GM19467 (cell line): Measurements from ENCODE around the gene DOCK1.

Experiments
- ATAC-seq: cut with Tn5 transposase; IDR thresholded peaks from one replicate; pipeline ENCODE4 v1.9.1; 2021; ENCODE audit warnings: mild to moderate bottlenecking, moderate library complexity; ENCODE audit not compliant: unreplicated experiment

DOCK1 gene

GRCh38 chr10:127157089-127157488 is 251.9 kb downstream of the DOCK1 start:
- no peak for ATAC-seq

- no peak for ATAC-seq
Measured at GRCh38 chr10:127157506-127158200, 252.4 kb downstream of the DOCK1 start.

GRCh38 chr10:127158662-127159061 is 253.4 kb downstream of the DOCK1 start:
- no peak for ATAC-seq

- no peak for ATAC-seq
Measured at GRCh38 chr10:127159648-127160245, 254.5 kb downstream of the DOCK1 start.

- no peak for ATAC-seq
Measured at GRCh38 chr10:127161482-127161881, 256.3 kb downstream of the DOCK1 start.

GRCh38 chr10:127162841-127163240 is 257.6 kb downstream of the DOCK1 start:
- ATAC-seq: no peak

GRCh38 chr10:127168261-127168660 is 263.0 kb downstream of the DOCK1 start:
- no peak for ATAC-seq

GRCh38 chr10:127174866-127175265 is 269.6 kb downstream of the DOCK1 start:
- ATAC-seq: no peak

- no peak for ATAC-seq
Measured at GRCh38 chr10:127175357-127176110, 270.3 kb downstream of the DOCK1 start.

- ATAC-seq: no peak
Measured at GRCh38 chr10:127176649-127177048, 271.4 kb downstream of the DOCK1 start.

GRCh38 chr10:127179612-127180250 is 274.5 kb downstream of the DOCK1 start:
- ATAC-seq: no peak

- ATAC-seq: no peak
Measured at GRCh38 chr10:127182161-127182560, 276.9 kb downstream of the DOCK1 start.

- no peak for ATAC-seq
Measured at GRCh38 chr10:127184582-127184981, 279.4 kb downstream of the DOCK1 start.

- ATAC-seq: no peak
Measured at GRCh38 chr10:127186813-127187212, 281.6 kb downstream of the DOCK1 start.

- ATAC-seq: no peak
Measured at GRCh38 chr10:127189226-127189625, 284.0 kb downstream of the DOCK1 start.

GRCh38 chr10:127190427-127190826 is 285.2 kb downstream of the DOCK1 start:
- no peak for ATAC-seq

- no peak for ATAC-seq
Measured at GRCh38 chr10:127193125-127193524, 287.9 kb downstream of the DOCK1 start.

GRCh38 chr10:127194111-127194510 is 288.9 kb downstream of the DOCK1 start:
- no peak for ATAC-seq

GRCh38 chr10:127194599-127194998 is 289.4 kb downstream of the DOCK1 start:
- no peak for ATAC-seq

- ATAC-seq: no peak
Measured at GRCh38 chr10:127195041-127195506, 289.8 kb downstream of the DOCK1 start.

- ATAC-seq: no peak
Measured at GRCh38 chr10:127195571-127196281, 290.5 kb downstream of the DOCK1 start.
